SKM-1 treated with dmso at 0.1 percent for 144 hours (cell line): Measurements from ENCODE around the gene NCBP1.
"Not testable (repeated sequence)": the region's sequence is repeated elsewhere in the genome, so short reads cannot be mapped to it uniquely, and the experiment has no call there.

Source experiments
- DNase-seq: peaks from one replicate; lab custom pipeline; 2025; ENCODE audit not compliant: unreplicated experiment; lab: John Stamatoyannopoulos, UW

NCBP1 gene

DNA sequence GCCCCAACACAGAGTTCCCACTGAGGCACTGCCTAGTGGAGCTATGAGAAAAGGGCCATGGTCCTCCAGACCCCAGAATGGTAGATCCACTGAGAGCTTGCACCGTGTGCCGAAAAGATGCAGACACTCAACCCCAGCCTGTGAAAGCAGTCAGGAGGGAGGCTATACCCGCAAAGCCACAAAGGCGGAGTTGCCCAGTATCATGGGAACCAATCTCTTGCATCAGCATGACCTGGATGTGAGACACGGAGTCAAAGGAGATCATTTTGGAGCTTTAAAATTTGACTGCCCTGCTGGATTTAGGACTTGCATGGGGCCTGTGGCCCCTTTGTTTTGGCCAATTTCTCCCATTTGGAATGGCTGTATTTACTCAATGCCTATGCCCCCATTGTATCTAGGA lies 11.1 kb upstream of the NCBP1 start:
- not testable (repeated sequence) for DNase-seq

DNA sequence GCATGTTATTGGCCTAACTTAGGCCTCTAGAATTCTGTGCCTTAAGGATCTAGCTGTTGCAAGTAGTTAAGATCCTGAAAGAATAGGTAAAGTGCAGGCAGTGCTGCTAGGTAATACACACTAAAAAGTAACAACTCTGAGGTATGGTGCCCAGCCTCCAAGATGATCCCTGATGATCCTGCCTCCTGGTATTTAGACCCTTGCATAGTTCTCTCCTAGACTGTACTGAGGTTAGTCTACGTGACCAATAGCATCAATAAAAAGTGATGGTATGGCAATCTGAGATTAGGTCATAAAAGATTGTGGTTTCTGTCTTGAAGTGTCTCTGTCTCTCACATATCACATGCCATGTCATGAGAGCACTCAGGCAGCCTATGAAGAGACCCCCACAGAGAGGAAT lies 9.7 kb upstream of the NCBP1 start:
- DNase-seq: no peak

- no peak for DNase-seq
Observed at GRCh38 chr9:97625620-97626019, 8.0 kb upstream of the NCBP1 start.

DNA sequence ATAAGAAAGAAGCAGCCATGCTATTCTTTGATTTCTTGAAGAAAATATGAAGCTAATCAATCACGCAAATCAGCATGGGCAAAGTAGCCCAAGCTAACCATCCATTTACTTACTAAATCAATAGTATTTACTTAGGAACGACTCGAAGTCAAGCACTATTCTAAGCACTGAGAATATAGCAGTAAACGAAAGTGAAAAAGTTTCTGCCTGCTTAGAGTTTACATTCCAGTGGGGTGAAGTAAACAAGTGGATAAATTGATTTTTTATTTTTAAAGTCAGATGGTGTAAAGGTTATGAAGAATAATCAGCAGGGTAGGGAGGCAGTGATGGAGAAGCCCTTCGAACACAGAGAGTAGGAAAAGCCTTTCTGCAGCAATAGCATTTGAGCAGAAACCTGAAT lies 6.0 kb upstream of the NCBP1 start:
- DNase-seq: no peak

DNA sequence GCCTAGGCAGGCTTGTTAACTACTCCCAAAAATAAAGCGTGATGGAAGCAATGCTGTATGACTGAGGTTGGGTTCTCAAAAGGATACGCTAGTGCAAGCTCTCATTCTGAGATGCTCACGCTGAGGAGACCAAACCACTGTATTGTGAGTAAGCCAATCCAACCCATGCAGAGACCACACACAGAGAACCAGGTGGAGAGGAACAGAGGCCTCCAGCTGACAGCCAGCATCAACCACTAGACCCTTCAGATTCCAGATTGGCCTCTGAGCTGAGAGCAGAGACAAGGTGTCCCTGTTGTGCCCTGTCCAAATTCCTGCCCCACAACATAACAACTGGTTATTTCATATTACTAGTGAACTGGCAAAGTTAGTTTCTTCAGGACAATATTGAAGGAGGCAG lies 5.0 kb upstream of the NCBP1 start:
- DNase-seq: no peak

DNA sequence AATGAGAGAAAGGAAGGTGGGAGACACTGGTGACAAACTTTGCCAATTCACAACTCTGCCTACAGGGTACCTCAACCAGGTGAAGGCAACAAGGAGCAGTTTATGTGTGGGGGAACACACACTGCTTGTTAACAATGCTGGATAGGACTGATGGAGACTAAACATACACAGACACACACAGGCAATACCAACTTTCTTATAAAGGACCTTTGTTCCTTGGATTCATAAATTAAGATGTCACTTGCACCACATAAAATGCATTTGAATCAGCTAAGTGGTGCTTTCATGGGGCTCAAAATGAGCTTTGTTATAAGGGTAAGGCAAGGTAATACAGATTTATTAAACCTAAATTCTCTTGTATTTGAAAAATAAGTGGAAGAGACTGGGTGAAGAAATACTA lies 4.5 kb upstream of the NCBP1 start:
- no peak for DNase-seq

GRCh38 chr9:97630591-97630990 lies 3.0 kb upstream of the NCBP1 start:
- DNase-seq: no peak

DNA sequence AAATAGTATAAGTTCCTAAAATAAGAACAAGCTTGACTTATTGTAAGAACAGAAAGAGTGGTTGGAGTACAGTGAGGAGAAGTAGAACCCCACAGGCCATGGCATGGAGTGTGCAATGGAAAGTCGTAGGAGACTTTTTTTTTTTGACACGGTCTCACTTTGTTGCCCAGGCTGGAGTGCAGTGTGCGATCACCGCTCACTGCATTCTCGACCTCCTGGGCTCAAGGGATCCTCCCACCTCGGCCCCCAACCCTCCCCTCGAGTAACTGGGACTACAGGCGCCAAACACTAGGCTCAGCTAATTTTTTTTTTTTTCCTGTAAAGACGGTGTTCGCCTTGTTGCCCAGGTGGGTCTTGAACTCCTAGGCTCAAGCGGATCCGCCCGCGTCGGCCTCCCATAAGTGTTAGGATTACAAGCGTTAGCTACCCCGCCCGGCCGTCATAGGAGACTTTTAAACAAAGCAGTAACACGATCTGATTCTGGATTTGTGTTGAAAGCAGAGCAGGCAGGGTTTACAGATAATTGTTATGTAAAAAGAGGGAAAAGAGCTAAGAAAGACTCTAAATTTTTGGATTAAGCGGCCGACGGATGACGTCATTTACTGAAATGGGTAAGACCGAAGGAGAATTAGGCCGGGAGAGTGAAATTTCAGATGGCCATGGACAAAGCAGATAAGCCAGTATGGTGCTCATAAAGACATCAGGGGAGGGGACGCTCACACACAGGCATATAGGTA lies 1.2 kb upstream of the NCBP1 start:
- DNase-seq: no peak

DNA sequence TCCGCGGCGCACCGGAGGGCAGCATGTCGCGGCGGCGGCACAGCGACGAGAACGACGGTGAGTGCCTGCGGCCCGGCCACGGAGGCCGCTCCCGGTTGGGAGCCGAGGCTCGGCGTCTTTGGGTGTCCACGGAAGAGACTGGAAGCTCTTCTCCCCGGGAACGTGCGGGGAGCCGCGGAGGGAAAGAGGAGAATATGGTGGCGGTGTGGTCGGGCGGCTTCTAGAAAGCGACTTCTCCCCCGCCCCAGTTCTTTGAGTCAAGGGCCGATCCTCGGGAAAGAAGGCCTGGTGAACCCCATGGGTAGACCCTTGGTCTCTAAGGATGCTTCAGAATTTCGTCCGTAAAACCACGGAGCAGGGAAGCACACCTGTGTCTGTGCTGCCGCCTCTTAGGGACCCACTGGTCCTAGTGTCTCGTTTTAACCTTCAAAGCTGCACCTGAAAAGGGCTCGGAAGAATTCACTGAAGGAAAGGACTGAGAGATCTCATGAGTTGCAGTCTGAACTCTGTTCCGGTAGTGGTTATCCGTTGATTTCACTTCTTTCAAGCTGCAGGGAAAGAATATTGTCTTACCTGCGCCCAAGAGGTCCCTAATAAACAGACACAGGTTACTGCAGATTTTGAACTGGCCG lies 354 bp downstream of the NCBP1 start:
- DNase-seq: no peak

GRCh38 chr9:97635026-97635425 lies 1.4 kb downstream of the NCBP1 start:
- DNase-seq: no peak

- DNase-seq: no peak
Observed at GRCh38 chr9:97636903-97637302, 3.3 kb downstream of the NCBP1 start.

DNA sequence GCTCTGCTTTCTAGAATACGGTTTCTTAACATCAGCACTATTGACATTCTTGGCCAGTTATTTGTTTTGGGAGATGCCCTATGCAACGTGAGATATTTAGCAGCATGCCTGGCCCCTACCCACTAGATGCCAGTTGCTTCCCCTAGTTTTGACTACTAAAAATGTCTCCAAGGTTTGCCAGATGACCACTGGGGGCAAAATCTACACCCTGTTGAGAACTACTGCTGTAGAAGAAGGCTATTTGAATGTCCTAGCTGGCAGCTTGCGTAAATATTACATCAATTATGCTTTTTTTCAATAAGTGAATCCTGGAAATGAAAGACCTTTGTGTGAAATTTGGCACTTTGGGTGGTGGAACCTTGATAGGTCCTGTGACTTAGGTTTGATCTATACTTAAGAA lies 5.0 kb downstream of the NCBP1 start:
- no peak for DNase-seq

- DNase-seq: no peak
Observed at GRCh38 chr9:97640325-97640724, 6.7 kb downstream of the NCBP1 start.

GRCh38 chr9:97645720-97646119 lies 12.1 kb downstream of the NCBP1 start:
- no peak for DNase-seq

- DNase-seq: no peak
Observed at GRCh38 chr9:97647996-97648395, 14.4 kb downstream of the NCBP1 start.

DNA sequence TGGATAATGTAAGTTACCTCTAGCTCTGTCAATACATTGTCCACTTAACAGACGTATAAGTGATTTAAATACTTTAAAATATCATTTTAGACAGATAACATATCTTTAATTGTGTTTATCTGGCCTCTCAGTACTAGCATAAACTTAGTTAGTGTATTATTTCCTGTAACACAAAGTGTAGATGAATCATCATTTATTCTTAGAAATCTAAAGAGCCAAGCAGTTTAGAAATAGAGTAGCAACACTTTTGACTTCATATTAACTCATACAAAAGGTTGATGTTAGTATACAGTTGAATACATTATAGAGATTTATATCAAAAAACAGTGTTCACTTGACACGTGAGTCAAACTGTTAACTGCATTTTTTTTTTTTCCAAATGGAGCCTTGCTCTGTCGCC lies 18.0 kb downstream of the NCBP1 start:
- DNase-seq: no peak

- DNase-seq: no peak
Observed at GRCh38 chr9:97658707-97659106, 25.1 kb downstream of the NCBP1 start.

DNA sequence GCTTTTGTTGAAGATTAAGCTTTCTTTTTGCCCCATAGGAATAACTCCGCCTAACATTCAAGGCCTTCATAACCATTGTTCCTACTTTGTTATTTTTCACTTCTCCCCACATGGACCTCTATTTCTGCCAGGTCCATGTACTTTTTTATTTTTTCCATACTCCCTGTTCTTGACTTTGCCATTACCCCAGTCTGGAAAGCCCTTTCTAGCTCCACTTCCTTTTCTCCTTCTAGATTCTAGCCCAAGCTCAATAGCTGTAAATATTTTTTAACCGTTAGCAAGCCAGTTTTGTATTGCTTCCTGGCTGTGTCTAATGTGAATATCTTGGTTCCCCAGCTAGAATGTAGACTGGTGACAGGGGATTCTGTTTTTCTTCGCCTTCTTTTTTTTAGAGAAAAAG lies 26.1 kb downstream of the NCBP1 start:
- no peak for DNase-seq

- DNase-seq: no peak
Observed at GRCh38 chr9:97660340-97660739, 26.7 kb downstream of the NCBP1 start.

DNA sequence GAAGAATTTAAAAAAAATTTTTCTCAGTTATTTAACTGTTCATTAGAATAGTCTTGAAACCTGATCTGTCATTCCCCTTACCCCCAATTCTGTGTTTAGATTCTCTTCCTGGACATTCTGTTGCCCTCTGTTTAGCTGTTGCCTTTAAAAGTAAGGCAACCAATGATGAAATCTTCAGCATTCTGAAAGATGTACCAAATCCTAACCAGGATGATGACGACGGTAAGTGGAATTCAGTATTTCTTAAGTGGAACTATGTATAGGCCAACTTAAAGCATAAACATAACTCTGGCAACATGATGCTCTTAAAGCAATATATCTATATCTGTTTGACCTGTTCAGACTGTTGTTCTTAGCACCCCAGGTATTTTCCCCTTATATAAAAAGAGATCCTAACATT lies 27.2 kb downstream of the NCBP1 start:
- no peak for DNase-seq

DNA sequence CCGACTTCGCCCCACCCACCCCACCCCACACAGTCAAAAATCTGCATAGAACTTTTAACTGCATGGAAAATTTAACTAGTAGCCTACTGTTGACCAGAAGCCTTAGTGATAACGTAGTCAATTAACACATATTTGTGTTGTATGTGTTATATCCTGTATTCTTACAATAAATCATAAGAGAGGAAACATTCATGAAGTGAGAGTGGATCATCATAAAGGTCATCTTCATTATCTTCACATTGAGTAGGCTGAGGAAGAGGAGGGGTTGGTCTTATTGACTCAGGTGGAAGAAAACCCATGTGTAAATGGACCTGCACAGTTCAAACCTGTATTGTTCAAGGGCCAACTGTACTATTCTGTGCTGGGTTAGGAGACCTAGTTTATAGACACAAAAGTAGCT lies 32.1 kb downstream of the NCBP1 start:
- DNase-seq: no peak

GRCh38 chr9:97666907-97667686 lies 33.5 kb downstream of the NCBP1 start:
- peak; percentile 3 for DNase-seq
